ENCODE measurements around the gene LMO7.

DNA sequence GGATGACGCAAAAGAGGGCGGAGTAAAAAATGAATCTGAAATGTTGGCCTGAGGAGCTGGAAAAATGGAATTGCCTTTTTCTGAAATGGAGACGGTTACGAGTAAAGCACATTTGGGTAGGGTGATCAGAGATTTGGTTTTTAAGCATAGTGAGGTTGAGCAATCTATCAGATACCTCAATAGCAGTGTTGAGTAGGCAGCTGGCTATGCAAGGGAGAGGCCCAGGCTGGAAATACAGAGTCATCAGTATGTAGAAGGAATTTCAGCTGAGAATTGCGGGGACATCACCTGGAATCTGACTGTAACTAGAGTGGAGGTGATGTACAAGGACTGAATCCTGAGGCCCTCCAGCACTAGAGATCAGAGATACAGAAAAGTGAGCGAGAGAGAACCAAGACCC lies 224.8 kb downstream of the LMO7 start:
- TF ChIP-seq CTCF (conservative IDR thresholded peaks at IDR 0.05; ENCODE audit: low read length): no peak
- TF ChIP-seq EZH2phosphoT487 (IDR thresholded peaks at IDR 0.05; ENCODE audit: borderline replicate concordance, low read depth, low read length): no peak

Data from OCI-LY7 (cell line).